GM19467 (cell line): ENCODE measurements around the gene NCAM1.

ENCODE experiments used
- ATAC-seq: cut with Tn5 transposase; IDR thresholded peaks from one replicate; pipeline ENCODE4 v1.9.1; 2021; ENCODE audit warnings: mild to moderate bottlenecking, moderate library complexity; ENCODE audit not compliant: unreplicated experiment

Gene NCAM1

GRCh38 chr11:113193946-113194345 lies 232.7 kb downstream of the NCAM1 start:
- no peak for ATAC-seq

DNA sequence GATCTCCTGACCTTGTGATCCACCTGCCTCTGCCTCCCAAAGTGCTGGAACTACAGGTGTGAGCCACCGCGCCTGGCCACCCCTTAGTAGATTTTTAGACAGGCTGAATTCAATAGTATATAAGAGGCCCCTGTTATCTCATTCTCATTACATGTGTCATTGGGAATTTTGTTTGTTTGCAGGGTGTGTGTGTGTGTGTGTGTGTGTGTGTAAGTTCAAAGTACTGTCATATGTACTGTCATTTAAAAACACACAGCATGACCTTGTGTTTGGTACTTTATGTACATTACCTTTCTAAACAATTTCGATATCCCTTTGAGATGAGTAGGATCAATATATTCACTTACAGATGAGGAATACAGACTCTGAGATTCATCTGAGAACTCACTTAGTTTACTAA lies 234.5 kb downstream of the NCAM1 start:
- no peak for ATAC-seq

- ATAC-seq, result no peak
Observed at GRCh38 chr11:113197446-113197845, 236.2 kb downstream of the NCAM1 start.

DNA sequence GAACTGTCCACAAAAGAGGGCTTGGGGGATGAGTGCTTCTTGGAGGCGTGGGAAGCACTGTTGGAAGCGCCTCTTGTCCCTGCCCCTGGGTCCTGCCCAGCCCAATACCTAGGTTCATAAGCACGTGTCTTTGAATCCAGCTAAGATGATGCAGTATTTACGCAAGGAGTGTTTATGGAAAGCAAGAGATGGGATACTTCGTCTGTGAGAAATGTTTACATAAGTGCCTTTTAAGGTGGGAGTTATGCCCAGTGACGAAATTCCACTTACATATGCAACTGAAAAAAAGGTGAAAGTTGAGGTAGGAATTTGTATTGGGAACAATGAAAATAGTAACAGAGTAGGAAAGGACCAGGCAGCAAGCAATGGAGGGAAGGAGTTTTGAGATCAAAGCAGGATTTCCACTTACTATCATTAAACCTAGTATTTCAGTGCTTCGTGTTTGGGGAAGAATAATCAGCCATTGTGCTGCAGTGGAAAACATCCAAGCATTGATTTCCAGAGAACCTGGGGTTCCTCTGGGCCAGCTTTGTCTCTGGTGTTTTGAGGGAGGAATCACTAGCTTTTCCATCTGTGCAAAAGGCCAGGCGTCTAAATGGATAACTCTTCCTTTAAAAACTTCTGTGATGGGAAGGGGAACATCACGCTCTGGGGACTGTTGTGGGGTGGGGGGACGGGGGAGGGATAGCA lies 237.9 kb downstream of the NCAM1 start:
- no peak for ATAC-seq

DNA sequence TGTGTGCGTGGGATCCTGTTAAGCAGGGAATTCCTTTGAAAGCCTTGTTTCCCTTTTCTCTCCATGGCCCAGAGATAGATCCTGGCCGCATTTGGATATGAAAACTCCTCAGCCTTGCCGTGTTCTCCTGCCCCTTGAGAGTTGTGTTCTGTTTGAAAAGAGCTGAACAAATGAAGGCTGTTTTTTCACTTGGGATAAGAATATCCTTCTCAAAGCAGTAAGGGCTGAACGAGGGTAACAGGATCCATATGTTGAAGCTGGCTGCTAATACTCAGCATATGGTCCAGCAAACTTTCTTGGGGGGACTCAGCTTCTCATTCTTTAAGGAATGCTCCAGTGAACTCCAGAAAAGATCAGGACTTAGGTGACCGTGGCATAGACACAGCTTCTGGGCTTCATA lies 238.6 kb downstream of the NCAM1 start:
- no peak for ATAC-seq

GRCh38 chr11:113201054-113201818 lies 240.0 kb downstream of the NCAM1 start:
- ATAC-seq, result no peak

DNA sequence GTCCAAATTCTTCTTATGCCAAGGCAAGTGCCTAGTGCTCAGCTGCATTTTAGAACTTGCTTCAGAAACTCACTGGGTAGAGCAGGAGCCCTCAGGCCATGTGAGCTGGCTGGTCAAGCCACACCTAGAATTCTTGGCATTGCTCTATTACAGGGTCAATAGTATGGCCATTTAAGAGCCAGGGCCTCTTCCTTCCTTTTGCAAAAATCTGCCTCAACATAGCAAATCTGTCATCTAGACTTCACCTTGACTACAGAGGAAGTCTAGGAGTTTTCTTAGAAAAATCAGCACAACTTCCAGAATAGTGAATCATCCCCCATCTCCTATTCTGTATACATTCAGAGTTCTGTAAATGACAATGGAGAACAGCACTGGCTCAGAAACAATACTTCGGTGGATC lies 241.2 kb downstream of the NCAM1 start:
- no peak for ATAC-seq

GRCh38 chr11:113203141-113203753 lies 242.0 kb downstream of the NCAM1 start:
- ATAC-seq, result no peak

DNA sequence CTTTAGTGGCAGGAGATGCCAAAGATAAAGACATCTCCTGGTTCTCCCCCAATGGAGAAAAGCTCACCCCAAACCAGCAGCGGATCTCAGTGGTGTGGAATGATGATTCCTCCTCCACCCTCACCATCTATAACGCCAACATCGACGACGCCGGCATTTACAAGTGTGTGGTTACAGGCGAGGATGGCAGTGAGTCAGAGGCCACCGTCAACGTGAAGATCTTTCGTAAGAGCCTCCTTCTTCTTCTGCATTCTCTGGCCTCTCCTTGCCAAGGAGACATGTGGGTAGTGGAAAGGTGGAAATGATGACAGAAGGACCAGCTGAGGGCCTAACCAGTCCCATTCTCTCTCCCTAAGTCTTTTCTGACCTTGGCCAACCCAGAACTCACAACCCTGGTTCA lies 243.1 kb downstream of the NCAM1 start:
- no peak for ATAC-seq

DNA sequence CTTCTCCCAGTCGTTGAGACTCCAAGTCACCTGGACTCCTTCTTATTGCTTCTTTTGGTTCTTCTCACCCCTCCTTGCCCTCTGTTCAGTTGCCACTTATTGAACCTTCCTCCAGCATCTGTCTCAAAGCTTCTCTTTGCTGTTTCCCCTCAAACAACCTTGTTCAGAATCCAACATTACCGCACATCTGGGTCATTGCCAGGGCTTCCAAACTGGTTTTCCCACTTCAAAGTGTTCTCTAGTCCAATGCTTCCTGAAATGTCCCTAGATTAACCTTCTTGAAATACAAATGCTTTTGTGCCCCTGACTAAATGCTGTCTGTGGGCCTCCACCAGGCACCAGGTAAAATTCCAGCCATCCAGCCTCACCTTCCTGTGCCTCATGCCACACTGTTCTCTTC lies 252.3 kb downstream of the NCAM1 start:
- ATAC-seq, result no peak

DNA sequence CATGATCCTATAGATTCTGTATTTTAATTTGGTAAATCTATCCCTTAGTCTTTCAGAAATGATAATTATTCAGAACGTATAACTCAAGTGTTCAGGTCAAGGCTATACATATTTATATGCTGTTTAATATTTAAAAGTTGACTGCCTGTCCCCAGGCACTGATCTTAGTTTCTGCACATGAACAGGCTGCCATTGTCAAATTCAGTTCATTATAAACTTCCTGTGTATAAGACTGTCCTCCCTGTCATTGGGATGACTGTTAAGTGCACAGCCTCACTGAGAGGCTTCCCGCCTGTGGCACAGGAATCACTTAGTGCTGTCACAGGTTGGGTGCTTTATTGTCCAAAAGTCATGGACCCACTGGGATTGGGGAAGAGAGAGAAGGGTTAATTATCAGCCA lies 261.0 kb downstream of the NCAM1 start:
- ATAC-seq, result no peak

GRCh38 chr11:113234888-113235287 lies 273.7 kb downstream of the NCAM1 start:
- ATAC-seq, result no peak

DNA sequence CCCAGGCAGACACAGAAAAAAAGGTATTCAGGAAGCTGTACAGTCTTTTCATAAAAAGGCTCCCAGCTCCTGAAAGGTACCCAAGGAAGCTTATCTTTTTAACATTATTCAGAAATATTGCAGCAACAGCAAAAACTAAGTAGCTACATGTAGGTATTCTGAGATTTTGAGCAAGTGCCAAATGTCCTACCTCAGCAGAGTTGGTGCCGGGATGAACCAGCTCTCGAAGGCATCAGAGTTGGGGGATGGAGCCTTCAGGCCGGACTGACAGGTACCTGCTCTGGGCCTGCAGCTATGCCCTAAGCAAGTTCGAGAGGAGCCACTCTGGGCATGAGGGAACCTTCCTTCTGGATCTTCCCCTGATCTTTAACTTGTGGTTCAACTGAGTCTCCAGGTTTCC lies 276.0 kb downstream of the NCAM1 start:
- no peak for ATAC-seq

DNA sequence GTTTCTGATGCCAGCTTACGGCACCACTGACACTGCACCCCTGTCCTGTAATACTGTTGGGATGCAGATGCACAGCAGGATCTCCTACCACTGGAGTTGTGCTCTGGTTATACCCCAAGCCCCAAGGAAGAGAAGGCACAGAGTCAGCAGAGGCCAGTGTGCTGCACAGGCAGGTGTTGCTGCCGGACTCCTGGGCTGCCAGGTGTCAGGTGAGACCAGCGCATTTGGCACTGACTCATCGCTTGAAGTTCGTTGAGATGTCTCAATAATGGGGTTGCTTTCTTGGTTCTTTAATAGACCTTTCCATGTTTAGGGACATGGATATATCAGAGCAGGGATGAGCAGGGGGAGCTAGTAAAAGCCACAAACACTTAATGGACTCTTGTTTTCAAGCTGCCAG lies 277.5 kb downstream of the NCAM1 start:
- no peak for ATAC-seq

- no peak for ATAC-seq
Observed at GRCh38 chr11:113240389-113240788, 279.2 kb downstream of the NCAM1 start.

GRCh38 chr11:113240790-113241635 lies 279.8 kb downstream of the NCAM1 start:
- no peak for ATAC-seq

DNA sequence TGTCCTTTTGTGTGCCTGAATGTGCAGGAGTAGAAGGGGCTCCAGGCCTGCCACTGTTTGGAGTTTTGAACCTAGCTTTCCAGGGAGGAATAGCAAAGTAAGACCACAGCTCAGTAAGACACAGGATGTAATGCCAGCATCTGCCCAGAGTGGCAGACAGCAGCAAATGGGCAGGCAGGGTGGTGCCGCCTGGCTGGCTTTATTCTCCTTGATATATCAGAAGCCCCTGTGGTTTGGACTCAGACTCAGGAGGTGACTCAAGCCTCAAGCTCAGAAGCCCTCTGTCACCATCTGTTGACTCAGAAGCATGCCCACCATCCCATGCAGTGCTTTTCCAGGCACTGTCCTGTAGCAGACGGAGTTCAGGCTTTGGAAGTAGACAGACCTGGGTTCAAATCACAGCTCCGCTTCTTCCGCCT lies 280.4 kb downstream of the NCAM1 start:
- ATAC-seq, result no peak

DNA sequence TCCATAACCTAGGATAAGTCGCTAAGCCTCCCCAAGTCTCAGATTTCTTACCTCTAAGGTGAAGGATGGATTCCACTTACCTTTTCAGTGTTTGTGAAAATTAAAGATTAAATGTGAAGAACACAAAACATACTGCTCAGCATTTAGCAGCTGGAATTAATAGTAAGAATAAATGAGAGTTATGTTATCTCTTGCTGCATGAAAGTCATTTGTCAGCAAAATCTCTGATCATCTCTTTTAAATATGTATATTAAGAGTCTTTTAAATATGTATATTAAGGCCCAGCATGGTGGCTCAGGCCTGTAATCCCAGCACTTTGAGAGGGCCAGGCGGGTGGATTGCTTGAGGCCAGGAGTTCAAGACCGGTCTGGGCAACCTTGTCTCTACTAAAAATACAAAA lies 280.8 kb downstream of the NCAM1 start:
- ATAC-seq, result no peak

- ATAC-seq, result no peak
Observed at GRCh38 chr11:113242767-113243397, 281.7 kb downstream of the NCAM1 start.

- no peak for ATAC-seq
Observed at GRCh38 chr11:113243696-113244095, 282.5 kb downstream of the NCAM1 start.

DNA sequence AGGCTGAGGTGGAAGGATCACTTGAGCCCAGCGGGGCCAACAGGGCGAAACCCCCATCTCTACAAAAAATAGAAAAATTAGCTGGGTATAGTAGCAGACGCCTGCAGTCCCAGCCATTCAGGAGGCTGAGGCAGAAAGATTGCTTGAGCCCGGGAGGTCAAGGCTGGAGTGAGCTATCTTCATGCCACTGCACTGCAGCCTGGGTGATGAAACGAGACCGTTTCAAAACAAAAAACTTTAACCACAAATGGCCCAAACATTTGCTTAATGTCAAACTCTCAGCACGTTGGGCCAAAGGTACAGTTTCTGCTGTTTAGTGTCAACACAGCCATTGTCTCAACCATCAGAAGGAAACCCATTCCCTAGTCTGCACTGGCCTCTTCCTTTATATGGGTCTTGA lies 284.0 kb downstream of the NCAM1 start:
- ATAC-seq, result no peak
